ENCODE data around the gene GRIN2C. TPM values are rescaled to one million over a fixed set of nuclear protein-coding genes. Genes with fewer than 3 reads are reported as not detected.
"Not testable (repeated sequence)": the region's sequence is repeated elsewhere in the genome, so short reads cannot be mapped to it uniquely, and the experiment has no call there.

Gene GRIN2C
- total RNA-seq (10 to 100 TPM in 1 of 9 donors, 1 to 10 TPM in 7, under 1 TPM in 1; 0.42 to 16.4 (median 3.2) TPM), polyA plus RNA-seq (1 to 10 TPM in 2 of 3 donors, under 1 TPM in 1; 0.70 to 6.1 (median 3.2) TPM)
- long read RNA-seq, donor 1: 0 reads
- long read RNA-seq, donor 2: 0 reads
- long read RNA-seq, donor 3: 0 reads
- long read RNA-seq, donor 4, partial matches to known transcripts: 0 of 1 reads
- long read RNA-seq, donor 4, other reads (novel, unspliced or antisense): 1 of 1 reads
- long read RNA-seq, donor 5, partial matches to known transcripts: 1 of 6 reads
- long read RNA-seq, donor 5, other reads (novel, unspliced or antisense): 5 of 6 reads
- long read RNA-seq, donor 6, partial matches to known transcripts: 0 of 1 reads
- long read RNA-seq, donor 6, other reads (novel, unspliced or antisense): 1 of 1 reads
- long read RNA-seq, donor 7: 0 reads
- long read RNA-seq, donor 8: 0 reads
- long read RNA-seq, donor 9: 0 reads
- long read RNA-seq, donor 10: 0 reads

DNA sequence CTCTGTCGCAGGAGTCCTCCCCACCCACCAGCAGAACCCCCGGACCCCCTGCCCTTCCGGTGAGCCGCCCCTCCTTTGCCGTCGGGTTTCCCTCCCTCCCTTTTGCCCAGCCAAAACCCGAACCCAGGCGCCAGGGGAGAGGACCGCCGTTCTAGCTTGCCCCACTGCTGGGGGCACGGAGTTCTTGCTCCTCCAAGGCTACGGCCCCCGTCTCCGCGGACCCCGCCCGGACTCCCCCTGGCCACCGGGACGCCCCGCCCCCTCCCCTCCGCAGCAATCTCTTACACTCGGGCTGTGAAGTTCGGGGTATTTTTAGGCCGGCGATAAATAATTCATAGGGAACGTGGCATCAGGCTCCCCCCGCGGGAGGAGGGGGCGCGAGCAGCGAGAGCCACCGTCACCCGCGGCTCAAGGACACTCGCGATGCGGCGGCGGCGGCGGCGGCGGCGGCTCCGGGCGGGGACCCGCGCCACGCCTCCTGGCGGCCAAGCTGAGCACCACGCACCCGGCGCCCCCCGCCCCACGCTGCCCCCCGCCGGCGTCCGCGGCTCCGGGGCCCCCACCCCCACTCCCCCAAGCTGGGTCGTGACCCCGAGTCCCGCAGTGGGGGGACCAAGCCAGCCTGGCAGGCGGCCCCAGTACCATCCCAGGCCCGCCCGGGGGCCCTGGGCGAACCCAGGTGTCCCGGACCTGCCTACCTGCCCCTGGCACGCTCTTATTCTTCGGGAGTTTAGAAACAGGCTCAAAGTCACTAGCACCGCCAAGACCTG, at the start of gene GRIN2C:
Gene GRIN2C, minus strand, starts transcription at position 427 of the 770 bp plus-strand sequence. CDS start 4,793 bp downstream, outside the sequence.
- DNase-seq: peak in 4 of 7 donors; percentile 44 to 63 (median 52)
- H3K36me3 ChIP-seq (replicated peaks in 1 of 2): peaks cover 0 to 9% of the 10 kb centered on the region in 2 donors
- WGBS, 4 donors: 10 to 41% (median 19%) methylated on average over 7 to 72 of the region's 72 CpGs
- H3K4me1 ChIP-seq (replicated peaks in 1 of 2): peaks cover 6 to 28% of the 10 kb centered on the region in 2 donors
- H3K27me3 ChIP-seq: no peaks in the 10 kb centered on the region
- peak within 1 kb of the TSS in 1 of 4 donors; percentile 35 for H3K4me3 ChIP-seq
- intact Hi-C loops (cut with DNase I): loop anchor here (5.0 kb wide), 3 partner anchors 67 to 117 kb away; partner anchors contain the start of gene NHERF1 (in 1 of the 2)
- TF ChIP-seq, protein P1, sequence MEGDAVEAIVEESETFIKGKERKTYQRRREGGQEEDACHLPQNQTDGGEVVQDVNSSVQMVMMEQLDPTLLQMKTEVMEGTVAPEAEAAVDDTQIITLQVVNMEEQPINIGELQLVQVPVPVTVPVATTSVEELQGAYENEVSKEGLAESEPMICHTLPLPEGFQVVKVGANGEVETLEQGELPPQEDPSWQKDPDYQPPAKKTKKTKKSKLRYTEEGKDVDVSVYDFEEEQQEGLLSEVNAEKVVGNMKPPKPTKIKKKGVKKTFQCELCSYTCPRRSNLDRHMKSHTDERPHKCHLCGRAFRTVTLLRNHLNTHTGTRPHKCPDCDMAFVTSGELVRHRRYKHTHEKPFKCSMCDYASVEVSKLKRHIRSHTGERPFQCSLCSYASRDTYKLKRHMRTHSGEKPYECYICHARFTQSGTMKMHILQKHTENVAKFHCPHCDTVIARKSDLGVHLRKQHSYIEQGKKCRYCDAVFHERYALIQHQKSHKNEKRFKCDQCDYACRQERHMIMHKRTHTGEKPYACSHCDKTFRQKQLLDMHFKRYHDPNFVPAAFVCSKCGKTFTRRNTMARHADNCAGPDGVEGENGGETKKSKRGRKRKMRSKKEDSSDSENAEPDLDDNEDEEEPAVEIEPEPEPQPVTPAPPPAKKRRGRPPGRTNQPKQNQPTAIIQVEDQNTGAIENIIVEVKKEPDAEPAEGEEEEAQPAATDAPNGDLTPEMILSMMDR (IDR thresholded peaks at IDR 0.05): peak in 2 of 6 experiments; percentile 48 to 49
- no peak for TF ChIP-seq POLR2A (IDR thresholded peaks at IDR 0.05)
- H3K9me3 ChIP-seq (replicated peaks in 1 of 3): no peaks in the 10 kb centered on the region
- H3K27ac ChIP-seq: no peak within 1 kb of the TSS

DNA sequence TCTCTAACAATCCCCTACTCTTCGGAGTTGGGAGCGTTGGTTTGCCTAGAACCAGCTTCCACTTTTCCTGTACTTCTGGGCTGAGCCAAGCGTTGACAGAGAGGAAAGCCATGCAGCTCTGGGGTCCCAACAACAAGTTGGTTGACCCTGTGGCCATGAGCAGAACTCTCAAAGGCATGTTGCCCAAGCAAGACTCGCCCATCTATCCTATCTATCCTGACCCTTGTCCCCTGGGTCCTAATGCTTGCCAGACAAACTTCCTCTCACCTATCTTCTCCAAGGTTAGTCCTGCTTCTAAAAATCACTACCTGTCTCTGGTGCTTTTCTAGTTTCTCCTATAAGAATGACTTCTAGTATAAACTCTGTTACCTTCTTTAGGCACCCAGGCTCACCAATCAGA, 49.4 kb upstream of the GRIN2C start:
- H3K4me3 ChIP-seq; H3K27me3 ChIP-seq; DNase-seq; H3K27ac ChIP-seq; intact Hi-C loops (cut with DNase I); H3K36me3 ChIP-seq (replicated peaks in 1 of 2); H3K4me1 ChIP-seq (replicated peaks in 1 of 2); H3K9me3 ChIP-seq (replicated peaks in 1 of 3): not testable (repeated sequence)
- 64 to 74% (median 71%) methylated on average over 2 to 4 of the region's 4 CpGs for WGBS, 4 donors

DNA sequence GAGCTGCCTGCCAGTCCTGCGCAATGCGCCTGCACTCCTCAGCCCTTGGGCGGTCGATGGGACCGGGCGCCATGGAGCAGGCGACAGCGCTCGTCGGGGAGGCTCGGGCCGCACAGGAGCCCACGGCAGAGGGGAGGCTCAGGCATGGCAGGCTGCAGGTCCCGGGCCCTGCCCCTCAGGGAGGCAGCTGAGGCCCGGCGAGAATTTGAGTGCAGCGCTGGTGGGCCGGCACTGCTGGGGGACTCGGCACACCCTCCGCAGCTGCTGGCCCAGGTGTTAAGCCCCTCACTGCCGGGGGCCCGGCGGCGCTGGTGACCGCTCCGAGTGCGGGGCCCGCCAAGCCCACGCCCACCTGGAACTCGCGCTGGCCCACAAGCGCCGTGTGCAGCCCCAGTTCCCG, 47.3 kb upstream of the GRIN2C start:
- no peaks in the 10 kb centered on the region for H3K4me1 ChIP-seq (replicated peaks in 1 of 2)
- TF ChIP-seq, protein P1 (IDR thresholded peaks at IDR 0.05): no peak
- TF ChIP-seq POLR2A (IDR thresholded peaks at IDR 0.05): no peak
- no peaks in the 10 kb centered on the region for H3K36me3 ChIP-seq (replicated peaks in 1 of 2)
- H3K27me3 ChIP-seq: no peaks in the 10 kb centered on the region
- DNase-seq: no peak
- no peak overlapping the region for H3K27ac ChIP-seq
- 93 to 99% (median 95%) methylated on average over 22 to 34 of the region's 34 CpGs for WGBS, 4 donors
- intact Hi-C loops (cut with DNase I): no loop called here
- H3K4me3 ChIP-seq: no peak overlapping the region
- no peaks in the 10 kb centered on the region for H3K9me3 ChIP-seq (replicated peaks in 1 of 3)

DNA sequence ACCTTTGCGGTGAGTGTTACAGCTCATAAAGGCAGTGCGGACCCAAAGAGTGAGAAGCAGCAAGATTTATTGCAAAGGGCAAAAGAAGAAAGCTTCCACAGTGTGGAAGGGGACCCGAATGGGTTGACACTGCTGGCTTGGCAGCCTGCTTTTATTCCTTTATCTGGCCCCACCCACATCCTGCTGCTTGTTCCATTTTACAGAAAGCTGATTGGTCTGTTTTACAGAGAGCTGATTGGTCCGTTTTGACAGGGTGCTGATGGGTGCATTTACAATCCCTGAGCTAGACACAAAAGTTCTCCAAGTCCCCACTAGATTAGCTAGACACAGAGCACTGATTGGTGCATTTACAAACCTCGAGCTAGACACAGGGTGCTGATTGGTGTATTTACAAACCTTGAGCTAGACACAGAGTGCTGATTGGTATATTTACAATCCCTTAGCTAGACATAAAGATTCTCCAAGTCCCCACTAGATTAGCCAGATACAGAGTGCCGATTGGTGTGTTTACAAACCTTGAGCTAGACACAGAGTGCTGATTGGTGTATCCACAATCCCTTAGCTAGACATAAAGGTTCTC, 46.6 kb upstream of the GRIN2C start:
- H3K36me3 ChIP-seq (replicated peaks in 1 of 2); intact Hi-C loops (cut with DNase I); H3K27me3 ChIP-seq; H3K9me3 ChIP-seq (replicated peaks in 1 of 3); H3K4me1 ChIP-seq (replicated peaks in 1 of 2); H3K27ac ChIP-seq; DNase-seq; H3K4me3 ChIP-seq: not testable (repeated sequence)
- 56 to 75% (median 69%) methylated on average over 6 of the region's 6 CpGs for WGBS, 4 donors
